MM.1S (cell line): Measurements from ENCODE around the gene MARCKSL1.

Source experiments
- DNase-seq: peaks from one replicate; pipeline ENCODE4 v3.0.0-alpha.2; 2015
- H2AFZ ChIP-seq: fragments of 300-600 bp; sonication (generic); 2 replicates; pipeline ENCODE4 v1.6.0; 2016; ENCODE audit warnings: antibody characterized with exemption, low read length
- H3F3A ChIP-seq: fragments of 300-600 bp; sonication (generic); 2 replicates; pipeline ENCODE4 v1.6.1; 2016; ENCODE audit warnings: mild to moderate bottlenecking, antibody characterized with exemption, low read length, moderate library complexity, mixed read lengths; ENCODE audit not compliant: insufficient read depth
- H3K27ac ChIP-seq: fragments of 300-600 bp; sonication (generic); 2 replicates; pipeline ENCODE4 v1.5.1; 2016; ENCODE audit warnings: mild to moderate bottlenecking, low read length
- H3K27me3 ChIP-seq: fragments of 300-600 bp; sonication (generic); replicated peaks from 2 replicates; pipeline ENCODE4 v1.6.0; 2016; ENCODE audit warnings: low read length; ENCODE audit not compliant: insufficient read depth
- H3K36me3 ChIP-seq: fragments of 300-600 bp; sonication (generic); replicated peaks from 2 replicates; pipeline ENCODE4 v1.6.1; 2016; ENCODE audit warnings: mild to moderate bottlenecking, low read length, mixed read lengths; ENCODE audit not compliant: insufficient read depth
- H3K4me1 ChIP-seq: fragments of 300-600 bp; sonication (generic); 2 replicates; pipeline ENCODE4 v1.6.1; 2016; ENCODE audit warnings: low read length, mixed read lengths
- H3K4me2 ChIP-seq: fragments of 300-600 bp; sonication (generic); 2 replicates; pipeline ENCODE4 v1.6.0; 2016; ENCODE audit warnings: low read depth, low read length
- H3K4me3 ChIP-seq: fragments of 300-600 bp; sonication (generic); 2 replicates; pipeline ENCODE4 v1.5.1; 2016; ENCODE audit warnings: low read length, mixed read lengths
- H3K79me2 ChIP-seq: fragments of 300-600 bp; sonication (generic); 2 replicates; pipeline ENCODE4 v1.6.1; 2016; ENCODE audit warnings: mixed run types, low read length, mixed read lengths
- H3K9ac ChIP-seq: fragments of 300-600 bp; sonication (generic); 2 replicates; pipeline ENCODE4 v1.6.1; 2016; ENCODE audit warnings: low read length, mixed read lengths
- H3K9me2 ChIP-seq: fragments of 300-600 bp; sonication (generic); replicated peaks from 2 replicates; pipeline ENCODE4 v1.6.1; 2016; ENCODE audit warnings: mild to moderate bottlenecking, low read length, mixed read lengths; ENCODE audit not compliant: insufficient read depth
- H3K9me3 ChIP-seq: fragments of 300-600 bp; sonication (generic); replicated peaks from 2 replicates; pipeline ENCODE4 v1.6.1; 2016; ENCODE audit warnings: mild to moderate bottlenecking, low read length, mixed read lengths; ENCODE audit not compliant: insufficient read depth
- H4K20me1 ChIP-seq: fragments of 300-600 bp; sonication (generic); 2 replicates; pipeline ENCODE4 v1.6.1; 2016; ENCODE audit warnings: mild to moderate bottlenecking, low read length, moderate library complexity, mixed read lengths; ENCODE audit not compliant: insufficient read depth
- EZH2 ChIP-seq: fragments of 300-600 bp; sonication (generic); optimal IDR thresholded peaks from 2 replicates; pipeline ENCODE3; 2017; ENCODE audit warnings: low read depth, mild to moderate bottlenecking, antibody characterized with exemption, low read length, mixed read lengths
- EZH2phosphoT487 ChIP-seq: fragments of 300-600 bp; sonication (generic); IDR thresholded peaks from 2 replicates; pipeline ENCODE4 v1.6.1; 2018; ENCODE audit warnings: antibody characterized with exemption, low read length
- TF ChIP-seq, protein P1 (sequence below): fragments of 300-600 bp; sonication (generic); IDR thresholded peaks from 2 replicates; pipeline ENCODE4 v1.5.1; 2016; ENCODE audit warnings: antibody characterized with exemption, low read length, mixed read lengths

MARCKSL1 gene

DNA sequence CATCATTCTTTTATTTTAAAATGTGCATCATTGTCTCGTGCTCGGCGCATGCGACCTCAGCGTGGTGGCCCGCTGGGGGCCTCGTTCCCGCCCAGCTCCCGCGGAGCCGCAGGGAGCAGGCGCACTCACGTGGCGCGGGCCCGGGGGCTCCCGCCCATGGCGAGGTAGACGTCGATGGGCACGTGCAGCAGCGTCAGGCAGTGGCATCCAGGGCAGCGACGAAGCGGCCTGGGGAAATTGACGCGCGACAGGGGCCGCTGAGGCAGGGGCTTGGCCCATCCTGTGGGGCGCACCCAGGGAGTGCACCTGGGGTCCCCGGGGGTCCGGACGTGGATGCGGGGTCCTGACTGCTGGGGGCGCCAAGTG lies 25.3 kb upstream of the MARCKSL1 start:
- no peaks in the 10 kb centered on the region for H3F3A ChIP-seq
- H3K4me2 ChIP-seq: no peak overlapping the region
- DNase-seq: no peak
- no peaks in the 10 kb centered on the region for H3K9me3 ChIP-seq
- H3K4me1 ChIP-seq: no peaks in the 10 kb centered on the region
- TF ChIP-seq, protein P1, sequence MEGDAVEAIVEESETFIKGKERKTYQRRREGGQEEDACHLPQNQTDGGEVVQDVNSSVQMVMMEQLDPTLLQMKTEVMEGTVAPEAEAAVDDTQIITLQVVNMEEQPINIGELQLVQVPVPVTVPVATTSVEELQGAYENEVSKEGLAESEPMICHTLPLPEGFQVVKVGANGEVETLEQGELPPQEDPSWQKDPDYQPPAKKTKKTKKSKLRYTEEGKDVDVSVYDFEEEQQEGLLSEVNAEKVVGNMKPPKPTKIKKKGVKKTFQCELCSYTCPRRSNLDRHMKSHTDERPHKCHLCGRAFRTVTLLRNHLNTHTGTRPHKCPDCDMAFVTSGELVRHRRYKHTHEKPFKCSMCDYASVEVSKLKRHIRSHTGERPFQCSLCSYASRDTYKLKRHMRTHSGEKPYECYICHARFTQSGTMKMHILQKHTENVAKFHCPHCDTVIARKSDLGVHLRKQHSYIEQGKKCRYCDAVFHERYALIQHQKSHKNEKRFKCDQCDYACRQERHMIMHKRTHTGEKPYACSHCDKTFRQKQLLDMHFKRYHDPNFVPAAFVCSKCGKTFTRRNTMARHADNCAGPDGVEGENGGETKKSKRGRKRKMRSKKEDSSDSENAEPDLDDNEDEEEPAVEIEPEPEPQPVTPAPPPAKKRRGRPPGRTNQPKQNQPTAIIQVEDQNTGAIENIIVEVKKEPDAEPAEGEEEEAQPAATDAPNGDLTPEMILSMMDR: no peak
- TF ChIP-seq EZH2phosphoT487 (no peak), EZH2 (no peak)
- no peak overlapping the region for H3K9ac ChIP-seq
- H3K4me3 ChIP-seq: no peak overlapping the region
- H3K79me2 ChIP-seq: no peaks in the 10 kb centered on the region
- H3K9me2 ChIP-seq: no peaks in the 10 kb centered on the region
- no peaks in the 10 kb centered on the region for H3K27me3 ChIP-seq
- no peaks in the 10 kb centered on the region for H4K20me1 ChIP-seq
- H3K27ac ChIP-seq: no peak overlapping the region
- H2AFZ ChIP-seq: no peak overlapping the region
- no peaks in the 10 kb centered on the region; the same call in 1 of the 2 replicates for H3K36me3 ChIP-seq

DNA sequence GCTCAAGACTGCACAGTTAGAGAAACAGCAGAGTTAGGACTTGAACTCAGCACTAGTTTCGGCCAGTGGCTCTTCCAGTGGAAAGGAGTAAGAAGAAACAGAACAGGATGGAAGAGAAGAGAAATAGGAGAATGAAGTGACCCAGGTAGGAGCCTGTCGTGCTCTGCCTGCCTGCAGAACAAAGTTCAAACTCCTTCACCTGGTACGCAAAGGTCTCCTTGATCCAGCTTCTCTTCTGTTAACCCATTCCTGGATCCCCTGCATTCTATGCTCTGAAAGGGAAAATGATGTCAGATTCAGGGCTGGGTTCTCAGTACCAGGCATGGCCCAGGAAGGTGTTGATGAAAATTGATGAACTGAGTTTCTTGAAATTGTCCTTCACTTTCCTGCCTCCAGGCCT lies 22.4 kb upstream of the MARCKSL1 start:
- DNase-seq: no peak
- H3K79me2 ChIP-seq: no peaks in the 10 kb centered on the region
- no peaks in the 10 kb centered on the region for H3K27me3 ChIP-seq
- no peak overlapping the region for H3K4me2 ChIP-seq
- H3F3A ChIP-seq: no peaks in the 10 kb centered on the region
- H3K36me3 ChIP-seq: no peaks in the 10 kb centered on the region
- H3K4me1 ChIP-seq: no peaks in the 10 kb centered on the region
- no peak overlapping the region for H3K27ac ChIP-seq
- no peak overlapping the region for H3K4me3 ChIP-seq
- H3K9ac ChIP-seq: no peak overlapping the region
- no peaks in the 10 kb centered on the region for H3K9me2 ChIP-seq
- no peaks in the 10 kb centered on the region for H4K20me1 ChIP-seq
- no peak for TF ChIP-seq EZH2
- TF ChIP-seq, protein P1: no peak
- TF ChIP-seq EZH2phosphoT487: no peak
- no peak overlapping the region for H2AFZ ChIP-seq
- H3K9me3 ChIP-seq: no peaks in the 10 kb centered on the region

DNA sequence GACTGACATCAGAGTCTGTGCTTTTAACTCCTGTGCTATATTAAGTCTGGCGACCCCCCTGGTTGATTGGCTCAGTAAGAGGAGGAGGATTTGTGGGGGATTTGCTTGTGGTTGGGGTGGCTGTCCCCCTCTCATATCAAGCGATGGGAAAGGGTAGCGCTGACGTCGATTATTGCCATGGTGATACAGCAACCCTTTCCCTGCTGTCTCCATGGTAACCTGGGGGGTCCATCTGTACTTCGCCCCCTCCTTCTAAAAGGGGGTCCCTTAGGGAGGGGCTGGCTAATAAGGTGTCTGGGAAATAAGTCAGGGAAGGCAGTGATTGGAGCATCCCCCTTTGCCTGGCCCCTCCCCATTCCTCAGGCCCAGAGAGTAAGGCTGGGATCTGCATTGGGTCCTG lies 21.6 kb upstream of the MARCKSL1 start:
- Histone ChIP-seq H3K36me3 (no peaks in the 10 kb centered on the region), H3K4me2 (no peak overlapping the region), H3K4me1 (no peaks in the 10 kb centered on the region), H3K9me2 (no peaks in the 10 kb centered on the region), H3K9ac (no peak overlapping the region), H3K4me3 (no peak overlapping the region), H3F3A (no peaks in the 10 kb centered on the region), H2AFZ (no peak overlapping the region), H3K27me3 (no peaks in the 10 kb centered on the region), H3K27ac (no peak overlapping the region), H3K79me2 (no peaks in the 10 kb centered on the region), H3K9me3 (no peaks in the 10 kb centered on the region), H4K20me1 (no peaks in the 10 kb centered on the region)
- DNase-seq: no peak
- TF ChIP-seq, protein P1: no peak
- no peak for TF ChIP-seq EZH2phosphoT487
- no peak for TF ChIP-seq EZH2
